ENCODE measurements around the gene NDUFA8.

DNA sequence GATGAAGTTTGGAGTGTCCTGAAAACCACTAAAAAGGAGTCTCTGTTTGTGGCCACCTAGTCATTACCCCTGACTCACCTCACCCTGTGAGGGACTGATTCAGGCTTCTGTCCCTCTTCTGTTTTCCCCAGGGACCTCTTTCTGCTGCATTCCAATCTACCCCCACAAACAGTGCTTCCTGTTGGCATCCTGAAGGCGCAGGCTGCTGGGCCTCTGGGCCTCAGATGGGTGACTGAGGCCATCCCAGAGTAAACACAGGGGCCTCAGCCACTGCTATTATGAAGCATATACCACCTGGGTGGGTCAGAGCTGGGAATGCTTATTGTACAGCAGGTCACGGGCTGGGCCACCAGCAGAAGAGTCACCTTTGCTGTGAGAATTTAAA, 20.1 kb upstream of the NDUFA8 start:
- TF ChIP-seq EP300 (IDR thresholded peaks at IDR 0.05; ENCODE audit: borderline replicate concordance), result no peak
- TF ChIP-seq NFIC (IDR thresholded peaks at IDR 0.05), result no peak
- TF ChIP-seq TAF1 (IDR thresholded peaks at IDR 0.05; ENCODE audit: low read depth), result no peak
- TF ChIP-seq EGR1 (IDR thresholded peaks at IDR 0.05), result no peak
- no peak for TF ChIP-seq CREB1 (IDR thresholded peaks at IDR 0.05; ENCODE audit: low read depth)
- TF ChIP-seq RAD21 (IDR thresholded peaks at IDR 0.05; ENCODE audit: low read depth), result no peak

All from Ishikawa (cell line).